Measurements from ENCODE around the gene OS9.
A peak's percentile ranks its signal among the peaks of the same experiment; 100 is the strongest.
"Not testable (repeated sequence)": the region's sequence is repeated elsewhere in the genome, so short reads cannot be mapped to it uniquely, and the experiment has no call there.

Gene OS9, protein sequence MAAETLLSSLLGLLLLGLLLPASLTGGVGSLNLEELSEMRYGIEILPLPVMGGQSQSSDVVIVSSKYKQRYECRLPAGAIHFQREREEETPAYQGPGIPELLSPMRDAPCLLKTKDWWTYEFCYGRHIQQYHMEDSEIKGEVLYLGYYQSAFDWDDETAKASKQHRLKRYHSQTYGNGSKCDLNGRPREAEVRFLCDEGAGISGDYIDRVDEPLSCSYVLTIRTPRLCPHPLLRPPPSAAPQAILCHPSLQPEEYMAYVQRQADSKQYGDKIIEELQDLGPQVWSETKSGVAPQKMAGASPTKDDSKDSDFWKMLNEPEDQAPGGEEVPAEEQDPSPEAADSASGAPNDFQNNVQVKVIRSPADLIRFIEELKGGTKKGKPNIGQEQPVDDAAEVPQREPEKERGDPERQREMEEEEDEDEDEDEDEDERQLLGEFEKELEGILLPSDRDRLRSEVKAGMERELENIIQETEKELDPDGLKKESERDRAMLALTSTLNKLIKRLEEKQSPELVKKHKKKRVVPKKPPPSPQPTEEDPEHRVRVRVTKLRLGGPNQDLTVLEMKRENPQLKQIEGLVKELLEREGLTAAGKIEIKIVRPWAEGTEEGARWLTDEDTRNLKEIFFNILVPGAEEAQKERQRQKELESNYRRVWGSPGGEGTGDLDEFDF

DNA sequence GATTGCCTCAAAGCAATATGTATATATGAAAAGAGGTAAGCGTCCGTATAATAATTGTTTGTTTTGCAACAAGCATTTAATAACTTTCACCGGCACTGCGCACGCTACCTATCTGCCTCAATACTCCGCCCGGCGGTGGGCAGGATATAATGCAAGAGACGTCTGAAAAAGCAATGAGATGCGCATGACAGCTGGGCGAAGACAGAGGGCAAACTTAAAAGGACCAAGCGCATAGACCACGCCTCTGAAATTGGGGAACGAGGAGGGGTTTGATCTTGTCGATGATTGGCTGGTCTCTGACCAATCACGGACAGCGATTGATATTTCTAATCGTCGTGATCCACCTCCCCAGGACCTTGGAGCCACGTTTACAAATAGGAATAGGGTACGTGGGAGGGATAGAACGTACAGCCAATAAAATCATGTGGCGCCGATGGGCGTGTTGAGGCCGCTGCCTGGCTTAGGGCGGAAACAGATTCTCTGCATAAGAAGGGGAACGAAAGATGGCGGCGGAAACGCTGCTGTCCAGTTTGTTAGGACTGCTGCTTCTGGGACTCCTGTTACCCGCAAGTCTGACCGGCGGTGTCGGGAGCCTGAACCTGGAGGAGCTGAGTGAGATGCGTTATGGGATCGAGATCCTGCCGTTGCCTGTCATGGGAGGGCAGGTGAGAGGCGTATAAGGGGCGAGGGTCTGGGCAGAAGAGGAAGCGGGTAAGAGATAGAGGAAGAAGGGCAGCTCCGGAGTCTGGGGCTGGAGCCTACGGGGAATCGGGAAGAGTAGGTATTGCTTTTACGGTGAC lies at the start of gene OS9:
Gene OS9, plus strand, starts transcription at position 474 of the 800 bp plus-strand sequence. Its CDS starts 30 bp downstream, at position 504.
- peak; percentile 99 for DNase-seq (ENCODE audit: low spot score)

DNA sequence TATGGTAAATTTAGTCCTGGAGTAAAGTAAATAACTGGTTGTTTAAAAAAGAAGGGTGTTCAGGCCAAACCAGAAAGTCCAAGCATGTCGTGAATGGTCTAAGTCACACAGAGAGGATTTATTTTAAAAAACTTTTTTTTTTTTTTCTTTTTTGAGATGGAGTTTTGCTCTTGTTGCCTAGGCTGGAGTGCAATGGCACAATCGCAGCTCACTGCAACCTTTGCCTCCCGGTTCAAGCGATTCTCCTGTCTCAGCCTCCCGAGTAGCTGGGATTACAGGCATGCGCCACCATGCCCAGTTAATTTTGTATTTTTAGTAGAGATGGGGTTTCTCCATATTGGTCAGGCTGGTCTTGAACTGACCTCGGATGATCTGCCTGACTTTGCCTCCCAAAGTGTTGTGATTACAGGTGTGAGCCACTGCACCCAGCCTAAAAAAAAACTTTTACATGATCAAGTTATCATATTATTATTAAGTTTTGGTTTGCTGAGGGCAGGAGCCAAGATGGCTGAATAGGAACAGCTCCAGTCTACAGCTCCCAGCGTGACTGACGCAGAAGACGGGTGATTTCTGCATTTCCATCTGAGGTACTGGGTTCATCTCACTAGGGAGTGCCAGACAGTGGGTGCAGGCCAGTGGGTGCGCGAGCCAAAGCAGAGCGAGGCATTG lies 47.8 kb upstream of the OS9 start:
- not testable (repeated sequence) for DNase-seq (ENCODE audit: low spot score)

DNA sequence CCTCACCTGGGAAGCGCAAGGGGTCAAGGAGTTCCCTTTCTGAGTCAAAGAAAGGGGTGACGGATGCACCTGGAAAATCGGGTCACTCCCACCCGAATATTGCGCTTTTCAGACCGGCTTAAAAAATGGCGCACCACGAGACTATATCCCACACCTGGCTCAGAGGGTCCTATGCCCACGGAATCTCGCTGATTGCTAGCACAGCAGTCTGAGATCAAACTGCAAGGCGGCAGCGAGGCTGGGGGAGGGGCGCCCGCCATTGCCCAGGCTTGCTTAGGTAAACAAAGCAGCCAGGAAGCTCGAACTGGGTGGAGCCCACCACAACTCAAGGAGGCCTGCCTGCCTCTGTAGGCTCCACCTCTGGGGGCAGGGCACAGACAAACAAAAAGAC lies 47.3 kb upstream of the OS9 start:
- not testable (repeated sequence) for DNase-seq (ENCODE audit: low spot score)

DNA sequence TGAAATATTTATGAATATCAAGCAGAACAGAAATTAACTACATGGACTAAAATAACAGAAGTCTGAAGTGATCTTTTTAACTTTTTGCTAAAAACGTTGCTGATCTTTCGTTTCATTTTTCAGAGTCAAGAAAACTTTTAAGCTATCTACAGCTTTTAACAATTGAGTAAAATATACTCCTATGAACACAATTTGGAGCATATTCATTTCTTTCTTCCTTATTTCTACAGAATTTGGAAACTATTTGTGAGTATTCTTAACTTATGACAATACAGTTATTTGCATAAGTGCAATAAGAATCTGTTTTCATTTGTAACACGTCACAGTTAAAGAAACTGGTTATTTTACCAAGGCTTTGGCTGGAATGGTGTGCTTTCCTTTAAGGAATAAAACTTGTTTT lies 39.9 kb upstream of the OS9 start:
- no peak for DNase-seq (ENCODE audit: low spot score)

DNA sequence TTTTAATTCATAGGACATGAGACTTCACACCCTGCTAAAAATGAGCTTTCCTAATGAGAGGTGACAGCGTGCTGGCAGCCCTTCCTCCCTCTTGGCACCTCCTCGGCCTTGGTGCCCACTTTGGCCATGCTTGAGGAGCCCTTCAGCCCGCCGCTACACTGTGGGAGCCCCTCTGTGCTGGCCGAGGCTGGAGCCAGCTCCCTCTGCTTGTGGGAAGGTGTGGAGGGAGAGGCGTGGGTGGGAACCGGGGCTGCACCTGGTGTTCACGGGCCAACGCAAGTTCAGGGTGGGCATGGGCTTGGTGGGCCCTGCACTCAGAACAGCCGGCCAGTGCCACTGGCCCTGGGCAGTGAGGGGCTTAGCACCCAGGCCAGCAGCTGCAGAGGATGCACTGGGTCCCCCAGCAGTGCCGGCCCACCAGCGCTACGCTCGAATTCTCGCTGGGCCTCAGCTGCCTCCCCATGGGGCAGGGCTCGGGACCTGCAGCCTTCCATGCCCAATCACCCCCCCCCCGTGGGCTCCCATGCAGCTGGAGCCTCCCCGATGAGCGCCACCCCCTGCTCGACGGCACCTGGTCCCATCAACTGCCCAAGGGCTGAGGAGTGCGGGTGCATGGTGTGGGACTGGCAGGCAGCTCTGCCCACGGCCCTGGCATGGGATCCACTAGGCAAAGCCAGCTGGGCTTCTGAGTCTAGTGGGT lies 38.2 kb upstream of the OS9 start:
- DNase-seq (ENCODE audit: low spot score), result no peak

DNA sequence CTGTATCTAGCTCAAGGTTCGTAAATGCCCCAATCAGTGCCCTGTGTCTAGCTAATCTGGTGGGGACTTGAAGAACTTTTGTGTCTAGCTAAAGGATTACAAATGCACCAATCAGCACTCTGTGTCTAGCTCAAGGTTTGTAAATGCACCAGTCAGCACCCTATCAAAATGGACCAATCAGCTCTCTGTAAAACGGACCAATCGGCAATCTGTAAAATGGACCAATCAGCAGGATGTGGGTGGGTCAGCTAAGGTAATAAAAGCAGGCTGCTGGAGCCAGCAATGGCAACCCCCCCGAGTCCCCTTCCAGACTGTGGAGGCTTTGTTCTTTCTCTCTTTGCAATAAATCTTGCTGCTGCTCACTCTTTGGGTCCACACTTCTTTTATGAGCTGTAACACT lies 37.5 kb upstream of the OS9 start:
- DNase-seq (ENCODE audit: low spot score), result not testable (repeated sequence)

DNA sequence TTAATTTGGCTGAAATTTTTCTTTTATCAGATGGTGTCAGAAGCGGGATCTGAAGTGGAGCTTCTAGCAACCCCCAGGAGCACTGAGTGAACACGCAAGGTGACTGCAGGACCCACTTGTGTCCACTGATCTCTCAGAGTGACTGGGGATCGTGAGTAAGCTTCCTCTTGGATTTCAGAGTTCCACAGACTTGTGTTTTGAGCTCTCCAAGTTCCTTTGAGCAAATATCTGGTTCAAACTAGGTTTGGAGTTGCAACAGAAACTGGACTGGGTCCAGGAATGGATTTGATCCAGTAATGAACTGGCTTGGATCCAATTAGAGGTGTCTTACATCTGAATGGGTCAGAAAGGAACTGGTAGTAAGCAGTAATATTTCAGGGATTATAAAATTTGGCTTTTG lies 36.2 kb upstream of the OS9 start:
- no peak for DNase-seq (ENCODE audit: low spot score)

DNA sequence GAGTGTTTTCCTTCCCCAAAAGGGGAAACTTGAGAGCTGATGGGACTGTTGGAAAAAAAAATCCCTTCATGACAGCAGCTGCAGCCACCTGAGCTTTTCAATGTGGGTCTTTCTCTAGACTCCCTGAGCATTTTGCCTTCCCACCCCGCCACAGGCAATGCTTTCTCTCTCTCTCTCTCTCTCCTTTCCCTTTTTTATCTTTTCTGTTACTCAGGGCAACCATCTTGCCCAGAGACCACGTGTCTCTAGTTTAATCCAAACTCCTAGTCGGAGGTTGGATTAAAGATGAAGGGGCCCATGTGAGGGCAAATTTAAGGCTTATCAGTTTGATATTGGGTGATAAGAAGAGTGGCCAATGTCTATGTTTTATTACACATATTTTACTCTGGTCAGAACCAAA lies 35.0 kb upstream of the OS9 start:
- no peak for DNase-seq (ENCODE audit: low spot score)

DNA sequence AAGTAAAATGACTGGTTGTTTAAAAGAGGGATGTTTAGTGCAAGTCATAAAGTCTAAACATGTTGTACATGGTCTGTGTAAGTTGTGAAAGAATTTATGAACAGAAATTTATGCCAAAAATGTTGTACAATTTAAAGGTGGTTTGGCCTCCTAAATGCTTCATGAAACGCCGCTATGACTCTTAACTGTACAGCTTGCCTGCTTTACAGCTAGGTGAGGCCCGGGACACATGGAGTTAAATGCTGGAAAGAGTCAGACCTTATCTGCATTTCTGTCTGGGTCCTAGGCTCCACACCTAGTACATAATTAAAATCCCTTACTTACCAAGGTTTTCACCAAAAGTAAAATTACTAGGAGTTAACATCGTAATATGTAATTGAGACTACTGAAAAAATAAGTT lies 32.6 kb upstream of the OS9 start:
- no peak for DNase-seq (ENCODE audit: low spot score)

DNA sequence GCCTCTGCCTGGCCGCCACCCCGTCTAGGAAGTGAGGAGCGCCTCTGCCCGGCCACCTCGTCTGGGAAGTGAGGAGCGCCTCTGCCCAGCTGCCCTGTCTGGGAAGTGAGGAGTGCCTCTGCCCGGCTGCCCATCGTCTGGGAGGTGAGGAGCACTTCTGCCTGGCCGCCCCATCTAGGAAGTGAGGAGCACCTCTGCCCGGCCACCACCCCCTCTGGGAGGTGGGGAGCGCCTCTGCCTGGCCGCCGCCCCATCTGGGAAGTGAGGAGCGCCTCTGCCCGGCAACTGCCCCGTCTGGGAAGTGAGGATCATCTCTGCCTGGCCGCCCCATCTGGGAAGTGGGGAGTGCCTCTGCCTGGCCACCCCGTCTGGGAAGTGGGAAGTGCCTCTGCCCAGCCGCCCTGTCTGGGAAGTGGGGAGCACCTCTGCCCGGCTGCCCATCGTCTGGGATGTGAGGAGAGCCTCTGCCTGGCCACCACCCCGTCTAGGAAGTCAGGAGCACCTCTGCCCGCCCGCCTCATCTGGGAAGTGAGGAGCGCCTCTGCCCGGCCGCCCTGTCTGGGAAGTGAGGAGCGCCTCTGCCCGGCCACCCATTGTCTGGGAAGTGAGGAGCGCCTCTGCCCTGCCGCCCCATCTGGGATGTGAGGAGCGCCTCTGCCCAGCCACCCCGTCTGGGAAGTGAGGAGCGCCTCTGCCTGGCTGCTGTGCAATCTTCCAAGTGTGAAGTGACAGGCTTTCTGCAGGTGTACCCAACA lies 28.7 kb upstream of the OS9 start:
- not testable (repeated sequence) for DNase-seq (ENCODE audit: low spot score)

DNA sequence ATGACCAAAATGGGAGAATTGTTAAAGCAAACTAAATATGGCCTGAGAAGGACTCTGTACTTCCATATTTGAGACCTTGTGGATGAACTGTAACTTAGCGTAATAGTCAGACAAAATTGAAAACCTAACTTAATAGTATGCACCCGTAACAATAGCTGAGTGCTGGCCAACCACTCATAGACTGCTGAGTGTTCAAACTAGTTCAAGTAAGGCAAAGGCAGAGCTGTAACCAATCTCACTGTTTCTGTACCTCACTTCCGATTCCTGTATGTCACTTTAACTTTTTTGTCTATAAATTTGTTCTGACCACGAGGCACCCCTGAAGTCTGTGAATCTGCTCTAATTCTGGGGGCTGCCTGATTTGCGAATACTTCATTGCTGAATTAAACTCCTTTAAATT lies 27.0 kb upstream of the OS9 start:
- DNase-seq (ENCODE audit: low spot score), result no peak

DNA sequence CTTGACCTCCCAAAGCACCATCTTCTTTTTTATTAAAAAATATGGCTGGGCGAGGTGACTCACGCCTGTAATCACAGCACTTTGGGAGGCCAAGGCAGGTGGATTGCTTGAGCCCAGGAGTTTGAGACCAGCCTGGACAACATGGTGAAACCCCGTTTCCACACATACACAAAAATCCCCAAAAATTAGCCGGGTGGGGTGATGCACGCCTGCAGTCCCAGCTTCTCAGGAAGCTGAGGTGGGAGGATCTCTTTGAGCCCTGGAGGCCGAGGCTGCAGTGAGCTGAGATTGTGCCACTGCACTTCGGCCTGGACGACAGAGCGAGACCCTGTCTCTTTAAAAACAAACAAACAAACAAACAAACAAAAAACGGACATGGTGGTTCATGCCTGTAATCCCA lies 24.2 kb upstream of the OS9 start:
- not testable (repeated sequence) for DNase-seq (ENCODE audit: low spot score)

DNA sequence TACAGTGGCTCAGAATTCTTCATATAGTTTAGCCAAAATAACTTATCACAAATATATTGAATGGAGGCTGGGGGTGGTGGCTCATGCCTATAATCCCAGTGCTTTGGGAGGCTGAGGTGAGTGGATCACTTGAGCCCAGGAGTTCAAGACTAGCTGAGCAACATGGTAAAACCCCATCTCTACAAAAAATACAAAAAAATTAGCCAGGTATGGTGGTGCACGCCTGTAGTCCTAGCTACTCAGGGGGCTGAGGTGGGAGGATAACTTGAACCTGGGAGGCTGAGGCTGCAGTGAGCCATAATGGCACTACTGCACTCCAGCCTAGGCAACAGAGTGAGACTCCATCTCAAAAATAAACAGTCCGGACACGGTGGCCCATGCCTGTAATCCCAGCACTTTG lies 22.1 kb upstream of the OS9 start:
- DNase-seq (ENCODE audit: low spot score), result not testable (repeated sequence)

DNA sequence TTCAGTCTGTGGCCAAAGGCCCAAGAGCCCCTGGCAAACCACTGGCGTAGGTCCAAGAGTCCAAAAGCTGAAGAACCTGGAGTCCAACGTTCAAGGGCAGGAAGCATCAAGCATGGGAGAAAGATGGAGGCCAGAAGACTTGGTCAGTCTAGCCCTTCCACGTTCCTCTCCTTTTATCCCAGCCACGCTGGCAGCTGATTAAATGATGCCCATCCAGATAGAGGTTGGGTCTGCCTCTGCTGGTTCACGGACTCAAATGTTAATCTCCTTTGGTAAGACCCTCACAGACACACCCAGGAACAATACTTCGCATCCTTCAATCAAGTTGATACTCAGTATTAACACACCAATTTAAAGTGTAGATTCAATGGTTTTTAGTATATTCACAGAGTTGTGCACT lies 21.1 kb upstream of the OS9 start:
- no peak for DNase-seq (ENCODE audit: low spot score)

DNA sequence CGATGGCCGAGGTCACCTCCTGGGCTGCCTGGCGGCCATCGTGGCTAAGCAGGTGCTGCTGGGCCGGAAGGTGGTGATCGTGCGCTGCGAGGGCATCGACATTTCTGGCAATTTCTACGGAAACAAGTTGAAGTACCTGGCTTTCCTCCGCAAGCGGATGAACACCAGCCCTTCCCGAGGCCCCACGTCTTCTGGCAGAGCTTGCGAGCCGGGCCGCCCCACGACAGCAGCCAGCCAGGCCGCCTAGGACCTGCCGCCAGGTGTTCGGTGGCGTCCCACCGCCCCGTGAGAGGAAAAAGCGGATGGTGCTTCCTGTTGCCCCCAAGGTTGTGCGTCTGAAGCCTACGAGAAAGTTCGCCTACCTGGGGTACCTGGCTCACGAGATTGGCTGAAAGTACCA lies 19.2 kb upstream of the OS9 start:
- no peak for DNase-seq (ENCODE audit: low spot score)

DNA sequence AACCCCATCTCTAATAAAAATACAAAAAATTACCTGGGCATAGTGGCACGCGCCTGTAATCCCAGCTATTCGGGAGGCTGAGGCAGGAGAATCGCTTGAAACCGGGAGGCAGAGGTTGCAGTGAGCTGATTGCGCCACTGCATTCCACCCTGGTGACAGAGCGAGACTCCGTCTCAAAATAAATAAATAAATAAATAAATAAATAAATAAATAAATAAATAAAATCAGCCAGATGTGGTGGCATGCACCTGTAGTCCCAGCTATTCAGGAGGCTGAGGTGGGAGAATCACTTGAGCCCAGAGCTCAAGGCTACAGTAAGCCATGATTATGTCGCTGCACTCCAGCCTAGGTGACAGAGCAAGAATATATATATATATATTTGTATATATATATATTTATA lies 16.0 kb upstream of the OS9 start:
- DNase-seq (ENCODE audit: low spot score), result not testable (repeated sequence)

DNA sequence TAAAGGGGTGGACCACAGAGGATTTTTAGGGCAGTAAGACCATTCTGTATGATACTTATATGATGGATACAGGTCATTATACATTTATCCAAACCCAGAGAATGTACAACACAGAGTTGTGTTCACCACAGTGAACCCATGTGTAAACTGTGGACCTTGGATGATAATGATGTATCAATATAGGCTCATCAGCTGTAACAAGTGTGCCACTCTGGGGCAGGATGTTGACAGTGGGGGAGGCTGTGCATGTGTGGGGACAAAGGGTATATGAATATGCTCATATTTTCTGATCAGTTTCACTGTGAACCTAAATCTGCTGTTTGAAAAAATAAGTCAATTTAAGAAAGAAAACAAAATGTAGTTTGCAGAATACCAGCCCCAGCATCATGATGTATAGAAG lies 14.2 kb upstream of the OS9 start:
- no peak for DNase-seq (ENCODE audit: low spot score)

DNA sequence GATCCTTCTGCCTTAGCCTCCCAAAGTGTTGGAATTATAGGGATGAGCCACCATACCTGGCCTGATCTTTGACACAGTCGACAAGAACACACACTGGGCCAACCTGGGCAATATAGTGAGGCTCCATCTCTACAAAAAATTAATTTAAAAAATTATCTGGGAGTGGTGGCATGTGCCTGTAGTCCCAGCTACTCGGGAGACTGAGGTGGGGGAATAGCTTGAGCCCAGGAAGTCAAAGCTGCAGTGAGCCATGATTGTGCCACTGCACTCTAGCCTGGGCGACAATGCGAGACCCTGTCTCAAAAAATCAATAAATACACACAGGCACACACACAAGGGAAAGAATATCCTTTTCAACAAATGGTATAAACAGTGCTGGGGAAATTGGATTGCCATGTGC lies 6.1 kb upstream of the OS9 start:
- DNase-seq (ENCODE audit: low spot score), result no peak

DNA sequence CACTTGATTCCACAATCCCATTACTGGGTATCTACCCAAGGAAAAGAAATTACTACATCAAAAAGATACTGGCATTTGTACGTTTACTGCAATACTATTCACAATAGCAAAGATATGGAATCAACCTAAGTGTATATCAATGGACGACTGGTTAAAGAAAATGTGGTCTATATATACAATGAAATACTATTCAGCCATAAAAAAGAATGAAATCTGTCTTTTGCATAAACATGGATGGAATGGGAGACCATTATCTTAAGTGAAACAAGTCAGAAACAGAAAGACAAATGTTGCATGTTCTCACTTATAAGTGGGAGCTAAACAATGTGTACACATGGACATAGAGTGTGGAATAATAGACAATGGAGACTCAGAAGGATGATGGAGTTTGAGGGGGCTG lies 5.0 kb upstream of the OS9 start:
- no peak for DNase-seq (ENCODE audit: low spot score)

DNA sequence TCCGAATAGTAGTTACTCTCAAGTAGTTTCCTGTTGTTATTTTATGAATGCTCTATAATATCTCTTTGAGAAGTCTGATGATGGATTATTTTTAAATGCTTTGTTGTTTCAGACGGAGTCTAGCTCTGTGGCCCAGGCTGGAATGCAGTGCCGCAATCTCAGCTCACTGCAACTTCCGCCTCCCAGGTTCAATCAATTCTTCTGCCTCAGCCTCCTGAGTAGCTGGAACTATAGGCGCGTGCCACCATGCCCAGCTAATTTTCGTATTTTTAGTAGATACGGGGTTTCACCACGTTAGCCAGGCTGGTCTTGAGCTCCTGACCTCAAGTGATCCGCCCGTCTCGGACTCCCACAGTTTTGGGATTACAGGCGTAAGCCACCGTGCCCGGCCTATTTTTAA lies 1.4 kb upstream of the OS9 start:
- no peak for DNase-seq (ENCODE audit: low spot score)

DNA sequence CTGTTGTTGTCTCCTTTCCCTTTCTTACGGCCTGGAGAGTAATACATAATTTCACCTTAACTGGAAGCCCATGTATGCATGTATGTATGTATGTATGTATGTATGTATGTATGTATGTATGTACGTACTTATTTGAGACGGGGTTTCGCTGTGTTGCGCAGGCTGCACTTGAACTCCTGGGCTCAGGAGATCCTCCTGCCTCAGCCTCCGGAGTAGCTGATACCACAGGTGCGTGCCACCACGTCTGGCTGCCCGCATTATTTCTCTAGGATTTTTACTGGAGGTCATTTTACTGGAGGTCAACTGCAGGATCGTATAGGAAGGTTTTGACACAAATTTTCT lies 644 bp upstream of the OS9 start:
- DNase-seq (ENCODE audit: low spot score), result no peak
